A549 (cell line): ENCODE results near the gene LDLRAD4.

Source experiments
- BHLHE40 ChIP-seq: IDR thresholded peaks from 2 replicates; pipeline ENCODE4 v1.6.1; 2012; ENCODE audit warnings: low read depth, low read length, inconsistent platforms
- EP300 ChIP-seq, 2 experiments: fragments of >200 bp; sonication (Bioruptor Twin); formaldehyde crosslinking; IDR thresholded peaks; 2 replicates in 1 of 2; 3 replicates in 1 of 2; pipeline ENCODE4 v1.6.1; 2016 to 2017
- ESRRA ChIP-seq: fragments of 150-350 bp; IDR thresholded peaks from 2 replicates; pipeline ENCODE4 v1.6.1; 2014; ENCODE audit warnings: mild to moderate bottlenecking, low read length, borderline replicate concordance
- HOXA7 ChIP-seq: fragments of 250-450 bp; sonication (Bioruptor Pico); IDR thresholded peaks from 2 replicates; pipeline ENCODE4 v1.5.0; 2020; ENCODE audit warnings: mild to moderate bottlenecking, moderate library complexity
- JUNB ChIP-seq: fragments of >200 bp; sonication (Bioruptor Twin); formaldehyde crosslinking; IDR thresholded peaks from 2 replicates; pipeline ENCODE4 v1.6.1; 2016
- POLR2A ChIP-seq: IDR thresholded peaks from 2 replicates; pipeline ENCODE4 v1.6.1; 2012; ENCODE audit warnings: mild to moderate bottlenecking, low read length
- RCOR1 ChIP-seq: fragments of 150-350 bp; IDR thresholded peaks from 2 replicates; pipeline ENCODE4 v1.6.1; 2014; ENCODE audit warnings: antibody characterized with exemption, low read length, low read depth
- TF ChIP-seq, protein P1 (sequence below): fragments of >200 bp; sonication (Bioruptor Twin); formaldehyde crosslinking; IDR thresholded peaks from 3 replicates; pipeline ENCODE4 v1.5.1; 2016

DNA sequence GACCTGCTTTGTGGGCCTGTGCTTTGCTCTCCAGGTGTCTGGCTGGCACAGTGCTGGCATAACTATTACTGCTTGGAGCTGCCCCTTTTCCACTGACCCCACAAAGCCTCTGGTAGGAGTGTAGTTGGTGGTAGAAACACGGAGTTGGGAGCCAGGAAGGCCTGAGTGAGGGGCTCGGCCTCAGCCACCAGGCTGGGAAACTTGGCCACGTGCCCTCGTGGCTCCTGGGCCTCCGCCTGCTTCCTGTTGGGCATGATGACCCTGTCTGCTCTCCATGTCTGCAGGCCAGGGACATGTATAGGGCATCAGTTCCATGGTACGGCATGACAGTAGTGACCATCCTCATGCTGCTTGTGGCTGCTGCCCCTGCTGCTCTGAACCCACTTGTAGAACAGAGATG is 266.6 kb downstream of the LDLRAD4 start:
- no peak for TF ChIP-seq JUNB
- TF ChIP-seq POLR2A, result no peak
- no peak for TF ChIP-seq ESRRA
- TF ChIP-seq, protein P1, sequence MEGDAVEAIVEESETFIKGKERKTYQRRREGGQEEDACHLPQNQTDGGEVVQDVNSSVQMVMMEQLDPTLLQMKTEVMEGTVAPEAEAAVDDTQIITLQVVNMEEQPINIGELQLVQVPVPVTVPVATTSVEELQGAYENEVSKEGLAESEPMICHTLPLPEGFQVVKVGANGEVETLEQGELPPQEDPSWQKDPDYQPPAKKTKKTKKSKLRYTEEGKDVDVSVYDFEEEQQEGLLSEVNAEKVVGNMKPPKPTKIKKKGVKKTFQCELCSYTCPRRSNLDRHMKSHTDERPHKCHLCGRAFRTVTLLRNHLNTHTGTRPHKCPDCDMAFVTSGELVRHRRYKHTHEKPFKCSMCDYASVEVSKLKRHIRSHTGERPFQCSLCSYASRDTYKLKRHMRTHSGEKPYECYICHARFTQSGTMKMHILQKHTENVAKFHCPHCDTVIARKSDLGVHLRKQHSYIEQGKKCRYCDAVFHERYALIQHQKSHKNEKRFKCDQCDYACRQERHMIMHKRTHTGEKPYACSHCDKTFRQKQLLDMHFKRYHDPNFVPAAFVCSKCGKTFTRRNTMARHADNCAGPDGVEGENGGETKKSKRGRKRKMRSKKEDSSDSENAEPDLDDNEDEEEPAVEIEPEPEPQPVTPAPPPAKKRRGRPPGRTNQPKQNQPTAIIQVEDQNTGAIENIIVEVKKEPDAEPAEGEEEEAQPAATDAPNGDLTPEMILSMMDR, result no peak
- TF ChIP-seq RCOR1, result no peak
- no peak for TF ChIP-seq HOXA7 (CRISPR knock-in tag)
- no peak for TF ChIP-seq BHLHE40
- TF ChIP-seq EP300 (IDR thresholded peaks at IDR 0.05), result no peak
